ENCODE measurements around the gene ASIC2. TPM values are rescaled to one million over a fixed set of nuclear protein-coding genes. Genes with fewer than 3 reads are reported as not detected.

ASIC2 gene
- total and polyA plus RNA-seq, 4 donors, result 0.10 to 0.18 TPM; not detected in 2

DNA sequence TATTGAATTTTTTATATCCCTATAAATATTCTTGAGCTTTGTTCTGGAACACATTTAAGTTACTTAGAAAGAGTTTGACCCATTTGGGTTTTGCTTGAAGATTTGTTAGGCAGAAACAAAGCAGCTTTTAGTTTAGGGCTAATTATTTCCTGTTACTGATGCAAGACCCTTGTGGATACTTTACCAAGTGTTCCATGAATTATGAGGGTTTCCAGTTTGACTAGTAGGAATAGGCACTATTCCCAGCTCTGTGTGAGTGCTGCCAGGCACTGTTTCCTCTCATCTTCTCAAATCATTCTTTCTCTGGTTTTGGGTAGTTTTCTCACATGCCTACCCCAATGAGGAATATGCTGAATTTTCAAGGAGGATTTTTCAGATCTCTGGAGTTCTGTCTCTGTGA lies 221.4 kb downstream of the ASIC2 start:
- H3K27me3 ChIP-seq (ENCODE audit: control insufficient read depth in 1 of 2, insufficient read depth in 2 of 2, low read length in 1 of 2), result no peaks in the 10 kb centered on the region
- H3K4me1 ChIP-seq (ENCODE audit: control insufficient read depth in 1 of 2, insufficient read depth in 2 of 2, low read length in 2 of 2), result no peaks in the 10 kb centered on the region
- H3K4me3 ChIP-seq (ENCODE audit: low read length in 2 of 2), result no peak overlapping the region
- ATAC-seq (ENCODE audit: low FRiP score), result no peak
- intact Hi-C loops (cut with DNase I), result loop anchor here (1.0 to 10.0 kb wide), 2 partner anchors 19 to 83 kb away; no protein-coding TSS in a partner anchor
- no peak for DNase-seq
- no peaks in the 10 kb centered on the region for H3K36me3 ChIP-seq (ENCODE audit: control insufficient read depth in 1 of 2, insufficient read depth in 2 of 2, low read length in 1 of 2)
- H3K27ac ChIP-seq (ENCODE audit: low read depth in 1 of 2, low read length in 2 of 2), result no peak overlapping the region
- no peaks in the 10 kb centered on the region for H3K9me3 ChIP-seq (ENCODE audit: control insufficient read depth, low read length)

- no peak overlapping the region for H3K27ac ChIP-seq (ENCODE audit: low read depth in 1 of 2, low read length in 2 of 2)
- WGBS, 2 donors, result 55 to 58% methylated on average over 2 of the region's 2 CpGs
- no peaks in the 10 kb centered on the region for H3K4me1 ChIP-seq (ENCODE audit: control insufficient read depth in 1 of 2, insufficient read depth in 2 of 2, low read length in 2 of 2)
- H3K36me3 ChIP-seq (ENCODE audit: control insufficient read depth in 1 of 2, insufficient read depth in 2 of 2, low read length in 1 of 2), result no peaks in the 10 kb centered on the region
- no peaks in the 10 kb centered on the region for H3K9me3 ChIP-seq (ENCODE audit: control insufficient read depth, low read length)
- H3K27me3 ChIP-seq (ENCODE audit: control insufficient read depth in 1 of 2, insufficient read depth in 2 of 2, low read length in 1 of 2), result no peaks in the 10 kb centered on the region
- intact Hi-C loops (cut with DNase I), result loop anchor here in 1 of 2 donors (10.0 kb wide), 1 partner anchor 227 kb away; no protein-coding TSS in a partner anchor
- ATAC-seq (ENCODE audit: low FRiP score), result peak; percentile 57
- DNase-seq, result no peak
- H3K4me3 ChIP-seq (ENCODE audit: low read length in 2 of 2), result no peak overlapping the region
Observed at GRCh38 chr17:33057564-33057963, 235.5 kb downstream of the ASIC2 start.

GRCh38 chr17:33056399-33057146 lies 236.5 kb downstream of the ASIC2 start:
- Histone ChIP-seq H3K9me3 (ENCODE audit: control insufficient read depth, low read length) (no peaks in the 10 kb centered on the region), H3K36me3 (ENCODE audit: control insufficient read depth in 1 of 2, insufficient read depth in 2 of 2, low read length in 1 of 2) (no peaks in the 10 kb centered on the region), H3K4me3 (ENCODE audit: low read length in 2 of 2) (no peak overlapping the region), H3K27ac (ENCODE audit: low read depth in 1 of 2, low read length in 2 of 2) (no peak overlapping the region), H3K4me1 (ENCODE audit: control insufficient read depth in 1 of 2, insufficient read depth in 2 of 2, low read length in 2 of 2) (no peaks in the 10 kb centered on the region), H3K27me3 (ENCODE audit: control insufficient read depth in 1 of 2, insufficient read depth in 2 of 2, low read length in 1 of 2) (no peaks in the 10 kb centered on the region)
- ATAC-seq (ENCODE audit: low FRiP score), result peak; percentile 57
- DNase-seq, result no peak
- 75 to 76% methylated on average over 4 of the region's 4 CpGs for whole genome bisulfite sequencing, 2 donors
- intact Hi-C loops (cut with DNase I), result loop anchor here in 1 of 2 donors (10.0 kb wide), 1 partner anchor 228 kb away; no protein-coding TSS in a partner anchor

DNA sequence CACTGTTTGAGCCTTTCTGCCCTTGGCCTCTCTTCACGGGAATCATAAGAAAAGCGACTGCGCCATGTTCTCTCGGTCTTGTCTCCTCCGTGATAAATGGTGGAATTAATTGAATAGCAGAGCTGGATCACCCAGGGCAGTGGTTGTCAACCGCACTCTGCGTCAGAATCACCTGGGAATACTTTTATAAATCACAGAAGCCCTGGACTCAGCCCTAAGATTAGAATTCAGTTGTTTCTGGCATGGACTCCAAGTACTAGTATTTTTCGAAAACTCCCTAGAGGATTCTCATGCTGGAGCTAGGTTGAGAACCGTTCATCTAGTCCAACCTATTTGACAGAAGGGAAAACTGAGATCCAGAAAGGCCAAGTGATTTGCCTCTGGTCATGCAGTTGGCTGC lies 237.3 kb downstream of the ASIC2 start:
- no peaks in the 10 kb centered on the region for H3K4me1 ChIP-seq (ENCODE audit: control insufficient read depth in 1 of 2, insufficient read depth in 2 of 2, low read length in 2 of 2)
- H3K9me3 ChIP-seq (ENCODE audit: control insufficient read depth, low read length), result no peaks in the 10 kb centered on the region
- WGBS, 2 donors, result 7 to 14% methylated on average over 9 of the region's 9 CpGs
- peaks cover 0 to 4% of the 10 kb centered on the region in 2 donors for H3K27me3 ChIP-seq (ENCODE audit: control insufficient read depth in 1 of 2, insufficient read depth in 2 of 2, low read length in 1 of 2)
- H3K36me3 ChIP-seq (ENCODE audit: control insufficient read depth in 1 of 2, insufficient read depth in 2 of 2, low read length in 1 of 2), result no peaks in the 10 kb centered on the region
- intact Hi-C loops (cut with DNase I), result loop anchor here in 1 of 2 donors (10.0 kb wide), 1 partner anchor 229 kb away; no protein-coding TSS in a partner anchor
- DNase-seq (no peak), ATAC-seq (ENCODE audit: low FRiP score) (peak; percentile 59)
- no peak overlapping the region for H3K4me3 ChIP-seq (ENCODE audit: low read length in 2 of 2)
- H3K27ac ChIP-seq (ENCODE audit: low read depth in 1 of 2, low read length in 2 of 2), result no peak overlapping the region

DNA sequence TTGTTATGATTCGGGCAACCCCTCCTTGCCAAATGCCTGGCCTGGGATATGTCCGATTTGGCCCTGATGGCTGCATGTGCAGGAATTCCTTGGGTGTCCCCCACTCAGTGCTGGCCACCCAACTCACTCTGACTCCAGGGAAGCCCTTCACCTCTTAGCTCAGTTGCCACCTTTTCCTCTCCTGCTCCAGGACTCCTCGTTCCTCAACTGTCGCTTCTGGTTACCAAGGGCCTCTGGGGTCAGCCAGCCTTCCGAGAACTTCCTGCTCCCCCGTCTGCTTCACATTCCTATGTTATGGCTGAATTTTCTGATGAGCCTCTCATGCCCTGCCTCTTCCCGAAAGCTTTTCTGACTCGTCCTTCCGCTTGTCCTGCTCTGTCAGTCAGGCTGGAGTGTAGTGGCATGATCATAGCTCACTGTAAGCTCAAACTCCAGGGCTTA lies 237.9 kb downstream of the ASIC2 start:
- WGBS, 2 donors, result 31 to 36% methylated on average over 9 of the region's 9 CpGs
- Histone ChIP-seq H3K4me1 (ENCODE audit: control insufficient read depth in 1 of 2, insufficient read depth in 2 of 2, low read length in 2 of 2) (no peaks in the 10 kb centered on the region), H3K36me3 (ENCODE audit: control insufficient read depth in 1 of 2, insufficient read depth in 2 of 2, low read length in 1 of 2) (no peaks in the 10 kb centered on the region), H3K27me3 (ENCODE audit: control insufficient read depth in 1 of 2, insufficient read depth in 2 of 2, low read length in 1 of 2) (peaks cover 0 to 4% of the 10 kb centered on the region in 2 donors), H3K4me3 (ENCODE audit: low read length in 2 of 2) (no peak overlapping the region), H3K27ac (ENCODE audit: low read depth in 1 of 2, low read length in 2 of 2) (no peak overlapping the region), H3K9me3 (ENCODE audit: control insufficient read depth, low read length) (no peaks in the 10 kb centered on the region)
- no peak for DNase-seq
- intact Hi-C loops (cut with DNase I), result loop anchor here in 1 of 2 donors (10.0 kb wide), 1 partner anchor 230 kb away; no protein-coding TSS in a partner anchor
- no peak for ATAC-seq (ENCODE audit: low FRiP score)

DNA sequence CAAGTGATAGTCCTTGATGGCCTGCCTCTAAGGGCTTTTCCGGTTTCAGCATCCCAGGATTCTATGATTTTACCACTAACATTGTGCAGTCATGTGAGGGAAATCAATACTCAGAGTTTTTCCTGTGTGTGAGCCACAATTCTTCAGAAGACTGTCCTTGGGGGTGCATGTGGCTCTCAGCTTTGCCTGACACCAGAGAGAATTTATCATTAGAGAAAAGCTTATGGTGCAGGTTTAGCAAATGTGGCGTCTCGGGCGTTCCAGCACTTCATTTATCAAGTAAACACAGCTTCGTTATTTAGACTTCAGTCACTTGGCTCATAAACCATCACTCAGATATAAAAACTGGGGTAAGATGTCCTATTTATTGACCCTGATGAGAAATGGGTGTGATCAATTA lies 238.7 kb downstream of the ASIC2 start:
- H3K4me3 ChIP-seq (ENCODE audit: low read length in 2 of 2), result no peak overlapping the region
- ATAC-seq (ENCODE audit: low FRiP score) (no peak), DNase-seq (no peak)
- peaks cover 0 to 4% of the 10 kb centered on the region in 2 donors for H3K27me3 ChIP-seq (ENCODE audit: control insufficient read depth in 1 of 2, insufficient read depth in 2 of 2, low read length in 1 of 2)
- no peaks in the 10 kb centered on the region for H3K4me1 ChIP-seq (ENCODE audit: control insufficient read depth in 1 of 2, insufficient read depth in 2 of 2, low read length in 2 of 2)
- intact Hi-C loops (cut with DNase I), result loop anchor here in 1 of 2 donors (10.0 kb wide), 1 partner anchor 230 kb away; no protein-coding TSS in a partner anchor
- H3K27ac ChIP-seq (ENCODE audit: low read depth in 1 of 2, low read length in 2 of 2), result no peak overlapping the region
- no peaks in the 10 kb centered on the region for H3K9me3 ChIP-seq (ENCODE audit: control insufficient read depth, low read length)
- no peaks in the 10 kb centered on the region for H3K36me3 ChIP-seq (ENCODE audit: control insufficient read depth in 1 of 2, insufficient read depth in 2 of 2, low read length in 1 of 2)
- 79 to 86% methylated on average over 5 of the region's 5 CpGs for WGBS, 2 donors

GRCh38 chr17:33053676-33054075 lies 239.4 kb downstream of the ASIC2 start:
- ATAC-seq (ENCODE audit: low FRiP score), result no peak
- intact Hi-C loops (cut with DNase I), result loop anchor here in 1 of 2 donors (10.0 kb wide), 1 partner anchor 231 kb away; no protein-coding TSS in a partner anchor

GRCh38 chr17:33052856-33053255 lies 240.2 kb downstream of the ASIC2 start:
- intact Hi-C loops (cut with DNase I), result loop anchor here in 1 of 2 donors (1.0 to 10.0 kb wide), 2 partner anchors 19 to 232 kb away; no protein-coding TSS in a partner anchor
- ATAC-seq (ENCODE audit: low FRiP score) (no peak), DNase-seq (no peak)
- Histone ChIP-seq H3K4me1 (ENCODE audit: control insufficient read depth in 1 of 2, insufficient read depth in 2 of 2, low read length in 2 of 2) (no peaks in the 10 kb centered on the region), H3K27ac (ENCODE audit: low read depth in 1 of 2, low read length in 2 of 2) (no peak overlapping the region), H3K9me3 (ENCODE audit: control insufficient read depth, low read length) (no peaks in the 10 kb centered on the region), H3K27me3 (ENCODE audit: control insufficient read depth in 1 of 2, insufficient read depth in 2 of 2, low read length in 1 of 2) (peaks cover 0 to 4% of the 10 kb centered on the region in 2 donors), H3K36me3 (ENCODE audit: control insufficient read depth in 1 of 2, insufficient read depth in 2 of 2, low read length in 1 of 2) (no peaks in the 10 kb centered on the region), H3K4me3 (ENCODE audit: low read length in 2 of 2) (no peak overlapping the region)
- WGBS, 2 donors, result 90 to 93% methylated on average over 4 of the region's 4 CpGs

More at GRCh38 chr17:33053676-33054075, 239.4 kb downstream of the ASIC2 start:
- WGBS, 2 donors, result 87% methylated on average over 2 of the region's 2 CpGs
- Histone ChIP-seq H3K4me1 (ENCODE audit: control insufficient read depth in 1 of 2, insufficient read depth in 2 of 2, low read length in 2 of 2) (no peaks in the 10 kb centered on the region), H3K9me3 (ENCODE audit: control insufficient read depth, low read length) (no peaks in the 10 kb centered on the region), H3K36me3 (ENCODE audit: control insufficient read depth in 1 of 2, insufficient read depth in 2 of 2, low read length in 1 of 2) (no peaks in the 10 kb centered on the region), H3K27me3 (ENCODE audit: control insufficient read depth in 1 of 2, insufficient read depth in 2 of 2, low read length in 1 of 2) (peaks cover 0 to 4% of the 10 kb centered on the region in 2 donors), H3K4me3 (ENCODE audit: low read length in 2 of 2) (no peak overlapping the region), H3K27ac (ENCODE audit: low read depth in 1 of 2, low read length in 2 of 2) (no peak overlapping the region)
- no peak for DNase-seq

Measured in aorta (tissue), 5 donors.